Embryonic facial prominence (tissue), 1 donor: ENCODE data around the gene ARSH.
"Not testable (repeated sequence)": the region's sequence is repeated elsewhere in the genome, so short reads cannot be mapped to it uniquely, and the experiment has no call there.

ENCODE experiments used
- DNase-seq: peaks from one replicate; pipeline ENCODE4 v3.0.0-alpha.2; 2016; ENCODE audit errors: extremely low spot score

The ARSH gene

DNA sequence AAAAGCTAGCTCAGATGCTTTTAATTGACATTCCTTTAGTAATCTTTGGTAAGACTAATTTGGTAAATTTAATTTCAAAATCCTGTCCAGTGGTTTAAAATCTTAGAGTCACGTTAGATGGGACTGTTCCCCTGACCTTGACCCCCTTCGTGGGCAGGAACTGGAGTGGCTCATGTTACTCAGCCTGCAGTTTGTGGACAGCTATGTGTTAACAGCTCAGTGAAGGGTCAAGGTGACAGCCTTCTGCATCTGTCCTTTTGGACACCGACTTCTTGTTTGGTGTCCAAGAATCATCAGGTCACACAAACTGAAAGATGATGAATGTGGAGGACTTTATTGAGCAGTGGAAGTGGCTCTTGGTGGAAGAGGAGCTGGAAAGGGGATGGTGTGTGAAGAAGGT lies 37.9 kb downstream of the ARSH start:
- no peak for DNase-seq

DNA sequence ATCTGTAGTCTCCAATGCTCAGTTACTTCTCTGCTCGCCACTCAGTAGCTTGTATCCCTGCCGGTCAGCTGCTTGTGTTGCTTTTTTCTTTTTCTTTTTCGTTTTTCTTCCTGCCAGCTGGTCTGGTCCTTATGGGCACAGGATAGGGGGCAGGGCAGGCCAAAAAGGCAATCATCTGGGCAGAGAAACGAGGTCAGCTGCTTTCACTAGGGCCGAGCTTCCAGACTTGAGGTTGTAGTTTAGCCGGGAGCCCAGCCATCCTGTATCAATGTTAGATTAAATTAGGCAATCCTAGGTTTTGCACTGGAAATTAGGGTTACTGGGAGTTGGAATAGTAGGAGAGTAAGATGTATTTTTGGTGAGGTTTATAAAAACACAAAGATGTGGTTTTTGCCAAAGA lies 38.3 kb downstream of the ARSH start:
- no peak for DNase-seq

- no peak for DNase-seq
These were observed 40.2 kb downstream of the ARSH start for GRCh38 chrX:3046253-3047240.

DNA sequence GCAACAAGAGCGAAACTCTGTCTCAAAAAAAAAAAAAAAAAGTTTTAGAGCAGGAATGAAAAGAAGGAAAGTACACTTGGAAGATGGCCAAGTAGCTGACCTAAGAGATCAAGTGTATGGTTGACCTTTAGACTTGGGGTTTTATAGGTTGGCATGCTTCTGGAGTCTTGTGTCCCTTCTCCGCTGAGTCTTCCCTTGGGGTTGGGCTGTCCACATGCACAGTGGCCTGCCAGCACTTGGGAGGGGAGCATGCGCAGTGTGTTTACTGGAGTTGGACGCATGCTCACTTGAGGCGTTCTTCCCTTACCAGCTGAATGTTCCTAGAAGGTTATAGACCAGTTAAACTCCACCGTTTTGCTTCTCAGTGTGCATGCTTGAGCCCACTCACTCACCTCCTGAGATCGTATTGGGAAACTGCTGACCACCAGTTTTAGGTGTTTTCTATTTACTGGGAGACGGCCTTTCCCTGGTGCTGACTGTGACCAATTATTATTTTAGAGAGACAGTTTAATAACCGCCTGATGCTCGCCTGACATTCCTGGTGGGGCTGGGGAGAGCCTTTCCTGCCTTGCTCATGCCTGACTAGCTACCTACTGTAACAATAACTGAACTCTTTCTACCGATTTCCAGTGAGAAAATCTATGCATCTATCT lies 44.3 kb downstream of the ARSH start:
- DNase-seq = not testable (repeated sequence)

DNA sequence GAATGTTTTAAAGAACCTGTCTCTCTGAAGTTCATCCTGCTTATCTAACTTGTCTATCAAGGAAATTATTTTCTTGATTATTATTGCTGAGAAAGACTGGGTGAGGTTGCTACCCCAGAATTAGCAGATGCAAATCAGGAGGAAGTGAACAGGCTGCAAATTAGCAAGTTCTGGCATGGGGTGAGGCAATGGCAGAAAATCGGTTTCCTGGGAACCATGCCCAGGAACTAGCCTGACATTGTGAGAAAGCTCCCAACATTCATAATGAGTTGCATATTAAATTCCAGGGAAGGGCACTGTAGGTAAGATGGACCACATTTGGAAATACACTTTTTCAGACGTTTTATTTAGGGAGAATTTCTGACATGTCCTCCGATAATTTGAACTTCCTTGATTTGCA lies 46.5 kb downstream of the ARSH start:
- DNase-seq = no peak

DNA sequence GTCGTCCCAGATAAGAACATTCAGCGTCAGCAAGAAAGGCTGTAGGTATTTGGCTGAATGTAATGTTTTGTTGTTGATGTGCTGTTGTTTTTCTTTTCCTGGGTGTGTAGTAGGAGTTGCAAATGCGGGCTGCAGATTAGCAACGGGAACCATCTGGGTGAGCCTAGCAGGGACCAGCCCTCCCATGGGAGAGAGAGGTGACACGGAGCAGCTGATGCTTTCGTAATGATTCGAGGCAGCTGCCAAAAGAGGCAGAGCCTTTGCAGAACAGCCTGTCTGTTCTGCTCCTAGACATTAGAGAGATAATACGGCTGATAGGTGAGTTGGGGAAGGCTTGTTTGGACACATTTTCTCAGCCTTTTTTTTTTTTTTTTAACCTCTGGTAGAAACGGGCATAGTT lies 60.2 kb downstream of the ARSH start:
- no peak for DNase-seq

- no peak for DNase-seq
These were observed 69.6 kb downstream of the ARSH start for GRCh38 chrX:3075959-3076358.

- DNase-seq = no peak
These were observed 70.2 kb downstream of the ARSH start for GRCh38 chrX:3076416-3076991.
